HepG2 (cell line): ENCODE data around the gene ALDH3B1. TPM values are rescaled to one million over a fixed set of nuclear protein-coding genes. Genes with fewer than 3 reads are reported as not detected.
A peak's percentile ranks its signal among the peaks of the same experiment; 100 is the strongest.

Experiments
- ATAC-seq: fragments of 200-7000 bp; cut with Tn5 transposase; 3 replicates; pipeline ENCODE4 v1.9.1; 2020; ENCODE audit warnings: mild to moderate bottlenecking, moderate library complexity
- BruUV-seq: library from RNA; stranded (reverse); fragments of 400-500 nt; replicated peaks from 2 replicates; lab custom pipeline; 2021; lab: Mats Ljungman, UMichigan
- CTCF ChIA-PET: fragments of 300-600 bp; formaldehyde crosslinking; extraction: SDS; loops from one replicate; lab custom pipeline; 2021; ENCODE audit warnings: low total read pairs, inconsistent platforms, low intra/inter-chr PET ratio; lab: Yijun Ruan, JAX
- POLR2A ChIA-PET: fragments of 350-600 bp; sonication (Branson Sonifier 250); formaldehyde crosslinking; loops from one replicate; lab custom pipeline; 2020; ENCODE audit warnings: antibody characterized with exemption, inconsistent platforms; lab: Yijun Ruan, JAX
- DNase-seq: peaks from one replicate; pipeline ENCODE4 v3.0.0-alpha.2; 2015; ENCODE audit warnings: low spot score
- FAIRE-seq: peaks from 3 replicates; lab custom pipeline; 2011; peaks lifted over from hg19 to GRCh38; lab: Jason Lieb, UNC
- H2AFZ ChIP-seq: one replicate; pipeline ENCODE4 v1.6.1; 2011; ENCODE audit warnings: low read length, inconsistent platforms
- H3K27ac ChIP-seq: fragments of 300-600 bp; 3 replicates; pipeline ENCODE4 v1.8.0; 2011; ENCODE audit warnings: mixed run types, mild to moderate bottlenecking, mixed read lengths, low read length, inconsistent platforms; ENCODE audit not compliant: insufficient read depth; ENCODE audit errors: extremely low read length
- H3K27me3 ChIP-seq, 2 experiments: fragments of 200-600 bp in 1 of 2; 2 replicates in 1 of 2; 3 replicates in 1 of 2; pipeline versions ENCODE4 v1.6.0 to v1.8.0; 2011; ENCODE audit warnings: low read length in 2 of 2, mild to moderate bottlenecking in 2 of 2, moderate library complexity in 2 of 2, inconsistent platforms in 1 of 2; ENCODE audit not compliant: insufficient read depth in 2 of 2, control insufficient read depth in 1 of 2
- H3K36me3 ChIP-seq, 2 experiments: fragments of 200-600 bp in 1 of 2; replicated peaks in 1 of 2; 2 replicates in 1 of 2; 3 replicates in 1 of 2; pipeline versions ENCODE4 v1.5.1 to v1.8.0; 2011; ENCODE audit warnings: low read length in 2 of 2, inconsistent platforms in 1 of 2; ENCODE audit not compliant: insufficient read depth in 2 of 2, control insufficient read depth in 1 of 2
- H3K4me1 ChIP-seq: 2 replicates; pipeline ENCODE4 v1.5.1; 2012; ENCODE audit warnings: low read length, inconsistent platforms; ENCODE audit not compliant: insufficient read depth
- H3K4me2 ChIP-seq: 2 replicates; pipeline ENCODE4 v1.6.0; 2011; ENCODE audit warnings: low read depth, low read length, inconsistent platforms
- H3K4me3 ChIP-seq, 3 experiments: fragments of 200-600 bp in 1 of 3; sonication (generic), shearing (Covaris generic) in 1 of 3; replicated peaks in 1 of 3; 2 replicates each; pipeline ENCODE4 v1.5.1; 2011 to 2016; ENCODE audit warnings: low read length in 3 of 3, inconsistent platforms in 2 of 3, low read depth in 2 of 3, mild to moderate bottlenecking in 2 of 3, control low read depth in 1 of 3, mixed read lengths in 1 of 3; ENCODE audit not compliant: insufficient read depth in 1 of 3
- H3K79me2 ChIP-seq: one replicate; pipeline ENCODE4 v1.6.1; 2011; ENCODE audit warnings: low read length, inconsistent platforms; ENCODE audit not compliant: insufficient read depth
- H3K9ac ChIP-seq: 2 replicates; pipeline ENCODE4 v1.6.0; 2011; ENCODE audit warnings: mild to moderate bottlenecking, low read depth, low read length, inconsistent platforms; ENCODE audit not compliant: insufficient read depth
- H3K9me3 ChIP-seq: 2 replicates; pipeline ENCODE4 v1.5.1; 2012; ENCODE audit warnings: mild to moderate bottlenecking, low read length
- H4K20me1 ChIP-seq: 2 replicates; pipeline ENCODE4 v1.6.0; 2011; ENCODE audit warnings: inconsistent platforms, mild to moderate bottlenecking, low read length, moderate library complexity; ENCODE audit not compliant: insufficient read depth
- AGO2 ChIP-seq: fragments of 200-400 bp; formaldehyde crosslinking; optimal IDR thresholded peaks from 2 replicates; pipeline ENCODE3; 2017; ENCODE audit warnings: mild to moderate bottlenecking, low read depth, low read length, moderate library complexity
- CEBPZ ChIP-seq: IDR thresholded peaks from 2 replicates; pipeline ENCODE4 v1.6.1; 2012; ENCODE audit warnings: low read length, improper control_type of control experiment
- HNRNPK ChIP-seq: fragments of 200-400 bp; formaldehyde crosslinking; IDR thresholded peaks from 2 replicates; pipeline ENCODE4 v1.6.1; 2018; ENCODE audit warnings: low read length, low read depth, moderate library complexity, mild to moderate bottlenecking; ENCODE audit not compliant: poor library complexity, severe bottlenecking
- RBFOX2 ChIP-seq: fragments of 200-400 bp; formaldehyde crosslinking; IDR thresholded peaks from 2 replicates; pipeline ENCODE4 v1.6.1; 2017; ENCODE audit warnings: low read depth, mild to moderate bottlenecking, low read length
- XBP1 ChIP-seq: sonication (generic); formaldehyde crosslinking; IDR thresholded peaks from 2 replicates; pipeline ENCODE4 v1.5.0; 2020; ENCODE audit warnings: missing genetic modification reagents
- ZNF335 ChIP-seq: sonication (generic); formaldehyde crosslinking; IDR thresholded peaks from 2 replicates; pipeline ENCODE4 v1.4.0; 2020; ENCODE audit warnings: missing genetic modification reagents
- ZNF34 ChIP-seq: sonication (generic); formaldehyde crosslinking; IDR thresholded peaks from 2 replicates; pipeline ENCODE4 v1.4.0; 2020; ENCODE audit warnings: mild to moderate bottlenecking, missing genetic modification reagents, borderline replicate concordance
- ZNF644 ChIP-seq: IDR thresholded peaks from 2 replicates; pipeline ENCODE4 v1.6.1; 2016; ENCODE audit warnings: low read depth
- WGBS: methylation state at CpG from one replicate; pipeline ENCODE4 v1.1.6; 2017; ENCODE audit warnings: low lambda C conversion rate; 5-methylcytosine and 5-hydroxymethylcytosine counted together
- in situ Hi-C: cut with HindIII; loops from 2 replicates; pipeline ENCODE4 v1.10.0; 2017; ENCODE audit warnings: low pct_unique_long_range_greater_than_20kb; ENCODE audit not compliant: extremely low pct_ligation_motif_present
- intact Hi-C: fragments of 100-400 bp; cut with micrococcal nuclease; formaldehyde crosslinking; loops from one replicate; pipeline ENCODE4 v1.10.0; 2022; ENCODE audit not compliant: unreplicated experiment
- polyA plus RNA-seq, 8 experiments: library from polyadenylated mRNA; depleted of rRNA in 3 of 8; stranded (reverse) in 7 of 8; unstranded in 1 of 8; fragments of >200 nt; fragmentation: Illumina TruSeq in 4 of 8; extraction: Trizol in 4 of 8; gene quantifications; 2 replicates each; pipeline versions ENCODE4 v1.2.1 to v1.2.3, GENCODE V29; 2011 to 2016; ENCODE audit warnings: low read depth in 4 of 8, missing spikeins in 1 of 8, mixed read lengths in 1 of 8; ENCODE audit not compliant: insufficient read depth in 1 of 8
- total RNA-seq, 5 experiments: library from RNA; depleted of rRNA; stranded (reverse); fragments of >200 nt; fragmentation: Illumina TruSeq; extraction: Trizol; gene quantifications; 2 replicates each; pipeline ENCODE4 v1.2.3, GENCODE V29; 2016; ENCODE audit warnings: low read depth in 1 of 5
- TF ChIP-seq, protein P1 (sequence below), 2 experiments: sonication (generic) in 1 of 2; formaldehyde crosslinking in 1 of 2; IDR thresholded peaks; 2 replicates each; pipeline versions ENCODE4 v1.5.1 to v1.6.1; 2011 to 2020; ENCODE audit warnings: borderline replicate concordance in 1 of 2, low read depth in 1 of 2, low read length in 1 of 2, mild to moderate bottlenecking in 1 of 2, missing genetic modification reagents in 1 of 2, moderate library complexity in 1 of 2
- TF ChIP-seq, protein P2 (sequence below): IDR thresholded peaks from 2 replicates; pipeline ENCODE4 v1.6.1; 2016; ENCODE audit warnings: missing compliant biosample characterization, missing genetic modification reagents, borderline replicate concordance

Gene ALDH3B1
- total and polyA plus RNA-seq, 2 of the 13 experiments (the other 11 are each of a cell fraction or from before 2014, with no cell fraction given): 4.0 to 6.7 TPM

- H3K36me3 ChIP-seq: no peaks in the 10 kb centered on the region
- no peak overlapping the region for H2AFZ ChIP-seq
- no peak for DNase-seq
- intact Hi-C loops (no loop called here), in situ Hi-C loops (no loop called here)
- 85% methylated on average over 34 of the region's 41 CpGs for WGBS
- H3K79me2 ChIP-seq: no peaks in the 10 kb centered on the region
- H3K27ac ChIP-seq: no peak overlapping the region
- no peaks in the 10 kb centered on the region for H3K9me3 ChIP-seq
- no TSS peak for BruUV-seq
- H3K9ac ChIP-seq: no peak overlapping the region
- FAIRE-seq: no peak
- no peaks in the 10 kb centered on the region for H4K20me1 ChIP-seq
- H3K4me2 ChIP-seq: no peak overlapping the region
- H3K27me3 ChIP-seq: no peaks in the 10 kb centered on the region
- POLR2A ChIA-PET: interaction anchor here (0.7 kb wide), 1 partner anchor 13 kb away, joined by 3 read pairs; the partner anchor contains the start of gene ALDH3B1
- ATAC-seq: peak; percentile 73
- no peak overlapping the region for H3K4me3 ChIP-seq
- peaks cover 5% of the 10 kb centered on the region for H3K4me1 ChIP-seq
- CTCF ChIA-PET: no interaction called here
- TF ChIP-seq HNRNPK (peak; percentile 9), AGO2 (peak; percentile 23), ZNF644 (no peak), RBFOX2 (0 out of 2 replicates have a peak, but pooled peaks have one; percentile 11), CEBPZ (no peak), ZNF335 (CRISPR knock-in tag) (no peak), XBP1 (CRISPR knock-in tag) (no peak), ZNF34 (CRISPR knock-in tag) (no peak)
- TF ChIP-seq, protein P1, sequence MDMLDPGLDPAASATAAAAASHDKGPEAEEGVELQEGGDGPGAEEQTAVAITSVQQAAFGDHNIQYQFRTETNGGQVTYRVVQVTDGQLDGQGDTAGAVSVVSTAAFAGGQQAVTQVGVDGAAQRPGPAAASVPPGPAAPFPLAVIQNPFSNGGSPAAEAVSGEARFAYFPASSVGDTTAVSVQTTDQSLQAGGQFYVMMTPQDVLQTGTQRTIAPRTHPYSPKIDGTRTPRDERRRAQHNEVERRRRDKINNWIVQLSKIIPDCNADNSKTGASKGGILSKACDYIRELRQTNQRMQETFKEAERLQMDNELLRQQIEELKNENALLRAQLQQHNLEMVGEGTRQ (IDR thresholded peaks at IDR 0.05; ENCODE audit: low read depth, low read length): 0 out of 2 replicates have a peak, but pooled peaks have one; percentile 19
- TF ChIP-seq, protein P1 (CRISPR knock-in tag; IDR thresholded peaks at IDR 0.05; ENCODE audit: borderline replicate concordance): no peak; the same call in 1 of the 2 replicates
- TF ChIP-seq, protein P2, sequence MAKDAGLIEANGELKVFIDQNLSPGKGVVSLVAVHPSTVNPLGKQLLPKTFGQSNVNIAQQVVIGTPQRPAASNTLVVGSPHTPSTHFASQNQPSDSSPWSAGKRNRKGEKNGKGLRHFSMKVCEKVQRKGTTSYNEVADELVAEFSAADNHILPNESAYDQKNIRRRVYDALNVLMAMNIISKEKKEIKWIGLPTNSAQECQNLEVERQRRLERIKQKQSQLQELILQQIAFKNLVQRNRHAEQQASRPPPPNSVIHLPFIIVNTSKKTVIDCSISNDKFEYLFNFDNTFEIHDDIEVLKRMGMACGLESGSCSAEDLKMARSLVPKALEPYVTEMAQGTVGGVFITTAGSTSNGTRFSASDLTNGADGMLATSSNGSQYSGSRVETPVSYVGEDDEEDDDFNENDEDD (CRISPR knock-in tag): no peak
Measured at GRCh38 chr11:67996622-67997474, 13.3 kb upstream of the ALDH3B1 start.
